ENCODE results near the gene ADRM1. TPM values are rescaled to one million over a fixed set of nuclear protein-coding genes. Genes with fewer than 3 reads are reported as not detected.

ADRM1 gene
- polyA plus RNA-seq, 2 of the 4 experiments (the other 2 are of a cell fraction) = 87.9 to 130 TPM

DNA sequence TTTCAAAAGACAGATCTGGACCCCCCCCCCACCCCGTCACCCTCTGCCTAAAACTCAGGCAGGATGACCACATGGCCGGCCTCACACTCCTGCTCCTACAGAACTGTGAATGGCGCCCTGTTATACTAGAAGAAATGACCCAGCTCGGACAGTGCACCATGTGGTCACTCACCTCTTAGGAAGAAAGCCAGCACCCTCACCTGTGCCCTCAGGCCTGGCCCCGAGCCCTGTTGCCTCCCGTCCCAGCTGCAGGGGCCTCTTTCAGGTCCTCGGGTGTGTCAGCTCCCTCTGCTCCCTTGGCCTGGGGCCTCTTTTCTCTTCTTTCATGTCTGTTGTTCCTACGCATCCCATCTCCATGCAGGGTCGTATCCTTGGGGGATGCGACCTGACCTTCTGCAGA, 40.7 kb upstream of the ADRM1 start:
- no peak for TF ChIP-seq EP300 (IDR thresholded peaks at IDR 0.05)
- no peak for TF ChIP-seq KDM1A (IDR thresholded peaks at IDR 0.05; ENCODE audit: low read depth)

DNA sequence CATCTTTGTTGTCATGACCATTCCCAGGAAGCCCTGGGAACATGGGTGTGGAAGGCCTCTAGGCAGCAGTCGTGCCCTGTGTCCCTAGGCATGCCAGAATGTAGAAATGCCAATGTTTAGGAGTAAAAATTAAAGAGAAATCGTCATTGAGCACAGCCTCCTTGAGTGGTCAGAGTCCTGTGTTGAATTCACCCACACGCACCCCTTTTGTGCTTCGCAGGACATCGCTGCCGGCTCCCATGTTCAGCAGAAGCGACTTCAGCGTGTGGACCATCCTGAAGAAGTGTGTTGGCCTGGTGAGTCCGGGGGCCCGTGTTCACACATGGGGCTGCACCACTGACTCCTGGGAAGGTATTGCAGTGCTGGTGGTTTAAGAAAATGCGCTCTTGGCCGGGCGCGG, 39.4 kb upstream of the ADRM1 start:
- ChIA-PET CTCF (no interaction called here), POLR2A (no interaction called here)
- peaks cover 15% of the 10 kb centered on the region; the same call in 2 of the 3 replicates for H3K9me3 ChIP-seq
- 0 out of 6 replicates have a peak overlapping the region, but pooled peaks of 1 of the 2 experiments have one; percentile 24 for H3K27ac ChIP-seq
- no peak overlapping the region for H3K4me2 ChIP-seq
- TF ChIP-seq ZSCAN20 (CRISPR knock-in tag; IDR thresholded peaks at IDR 0.05) (no peak), EHMT2 (IDR thresholded peaks at IDR 0.05; ENCODE audit: low read depth) (no peak), HDAC2 (IDR thresholded peaks at IDR 0.05) (no peak), CHD2 (IDR thresholded peaks at IDR 0.05; ENCODE audit: low read length, partially characterized antibody) (no peak), HOXB5 (CRISPR knock-in tag; IDR thresholded peaks at IDR 0.05) (no peak)
- TF ChIP-seq, protein P1, sequence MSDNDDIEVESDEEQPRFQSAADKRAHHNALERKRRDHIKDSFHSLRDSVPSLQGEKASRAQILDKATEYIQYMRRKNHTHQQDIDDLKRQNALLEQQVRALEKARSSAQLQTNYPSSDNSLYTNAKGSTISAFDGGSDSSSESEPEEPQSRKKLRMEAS (IDR thresholded peaks at IDR 0.05) = no peak
- no peaks in the 10 kb centered on the region for H3K4me1 ChIP-seq
- no peak for ATAC-seq
- DNase-seq (ENCODE audit: low read depth in 1 of 2, low spot score in 1 of 2) = no peak
- H3K4me3 ChIP-seq = no peak overlapping the region
- no peak for FAIRE-seq
- WGBS (ENCODE audit: missing lambda C conversion rate) = 85% methylated on average over 14 of the region's 14 CpGs

More for the DNA sequence above, 40.7 kb upstream of the ADRM1 start:
- ATAC-seq (no peak), FAIRE-seq (no peak), DNase-seq (ENCODE audit: low read depth in 1 of 2, low spot score in 1 of 2) (no peak)
- Histone ChIP-seq H3K4me1 (no peaks in the 10 kb centered on the region), H3K27ac (no peak overlapping the region), H3K9me3 (peaks cover 15% of the 10 kb centered on the region; the same call in 2 of the 3 replicates), H3K4me2 (no peak overlapping the region), H3K4me3 (no peak overlapping the region)
- ChIA-PET POLR2A (no interaction called here), CTCF (no interaction called here)
- 85% methylated on average over 9 of the region's 10 CpGs for WGBS (ENCODE audit: missing lambda C conversion rate)

DNA sequence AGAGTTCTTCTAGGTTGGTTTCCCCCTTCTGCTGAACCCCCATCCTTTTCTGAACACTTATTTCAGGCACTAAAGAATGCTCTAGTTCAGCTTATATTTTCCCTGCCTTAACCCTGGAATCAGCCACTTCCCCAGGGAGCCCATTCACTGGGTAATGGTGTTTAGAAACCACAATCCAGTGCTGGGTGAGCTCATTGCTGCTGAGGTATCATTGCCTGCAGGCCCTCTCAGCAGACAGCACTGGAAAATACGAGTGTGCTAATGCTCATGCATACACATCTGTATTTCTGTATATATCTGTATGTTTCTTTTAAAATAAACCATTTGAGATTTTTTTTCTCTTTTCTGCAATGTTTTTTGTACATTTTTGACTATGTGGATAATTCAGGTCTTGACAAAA, 37.4 kb upstream of the ADRM1 start:
- H3K4me1 ChIP-seq = no peaks in the 10 kb centered on the region
- ChIA-PET CTCF (interaction anchor here (0.9 kb wide), 1 partner anchor 117 kb away, joined by 3 read pairs; no protein-coding TSS in a partner anchor), POLR2A (no interaction called here)
- no peak overlapping the region for H3K27ac ChIP-seq
- H3K9me3 ChIP-seq = peaks cover 15% of the 10 kb centered on the region; the same call in 2 of the 3 replicates
- ATAC-seq (no peak), DNase-seq (ENCODE audit: low read depth in 1 of 2, low spot score in 1 of 2) (no peak), FAIRE-seq (no peak)
- no peak overlapping the region for H3K4me3 ChIP-seq
- H3K4me2 ChIP-seq = no peak overlapping the region
- TF ChIP-seq, protein P2, sequence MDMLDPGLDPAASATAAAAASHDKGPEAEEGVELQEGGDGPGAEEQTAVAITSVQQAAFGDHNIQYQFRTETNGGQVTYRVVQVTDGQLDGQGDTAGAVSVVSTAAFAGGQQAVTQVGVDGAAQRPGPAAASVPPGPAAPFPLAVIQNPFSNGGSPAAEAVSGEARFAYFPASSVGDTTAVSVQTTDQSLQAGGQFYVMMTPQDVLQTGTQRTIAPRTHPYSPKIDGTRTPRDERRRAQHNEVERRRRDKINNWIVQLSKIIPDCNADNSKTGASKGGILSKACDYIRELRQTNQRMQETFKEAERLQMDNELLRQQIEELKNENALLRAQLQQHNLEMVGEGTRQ (IDR thresholded peaks at IDR 0.05) = no peak
- TF ChIP-seq, protein P3, sequence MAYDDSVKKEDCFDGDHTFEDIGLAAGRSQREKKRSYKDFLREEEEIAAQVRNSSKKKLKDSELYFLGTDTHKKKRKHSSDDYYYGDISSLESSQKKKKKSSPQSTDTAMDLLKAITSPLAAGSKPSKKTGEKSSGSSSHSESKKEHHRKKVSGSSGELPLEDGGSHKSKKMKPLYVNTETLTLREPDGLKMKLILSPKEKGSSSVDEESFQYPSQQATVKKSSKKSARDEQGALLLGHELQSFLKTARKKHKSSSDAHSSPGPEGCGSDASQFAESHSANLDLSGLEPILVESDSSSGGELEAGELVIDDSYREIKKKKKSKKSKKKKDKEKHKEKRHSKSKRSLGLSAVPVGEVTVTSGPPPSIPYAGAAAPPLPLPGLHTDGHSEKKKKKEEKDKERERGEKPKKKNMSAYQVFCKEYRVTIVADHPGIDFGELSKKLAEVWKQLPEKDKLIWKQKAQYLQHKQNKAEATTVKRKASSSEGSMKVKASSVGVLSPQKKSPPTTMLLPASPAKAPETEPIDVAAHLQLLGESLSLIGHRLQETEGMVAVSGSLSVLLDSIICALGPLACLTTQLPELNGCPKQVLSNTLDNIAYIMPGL (CRISPR knock-in tag; IDR thresholded peaks at IDR 0.05; ENCODE audit: borderline replicate concordance) = no peak
- TF ChIP-seq FOSL2 (IDR thresholded peaks at IDR 0.05) (no peak), FOSL2 (CRISPR knock-in tag; IDR thresholded peaks at IDR 0.05) (no peak), MAZ (IDR thresholded peaks at IDR 0.05; ENCODE audit: borderline replicate concordance, low read depth, low read length) (no peak), ZSCAN20 (CRISPR knock-in tag; IDR thresholded peaks at IDR 0.05) (no peak), HDAC2 (IDR thresholded peaks at IDR 0.05) (no peak), CHD4 (IDR thresholded peaks at IDR 0.05; ENCODE audit: borderline replicate concordance) (no peak), EHF (CRISPR knock-in tag; IDR thresholded peaks at IDR 0.05) (no peak), SREBF2 (IDR thresholded peaks at IDR 0.05) (no peak), JUNB (IDR thresholded peaks at IDR 0.05) (no peak)
- TF ChIP-seq, protein P1 (IDR thresholded peaks at IDR 0.05) = no peak
- WGBS (ENCODE audit: missing lambda C conversion rate) = 96% methylated on average over 1 of the region's 1 CpG

DNA sequence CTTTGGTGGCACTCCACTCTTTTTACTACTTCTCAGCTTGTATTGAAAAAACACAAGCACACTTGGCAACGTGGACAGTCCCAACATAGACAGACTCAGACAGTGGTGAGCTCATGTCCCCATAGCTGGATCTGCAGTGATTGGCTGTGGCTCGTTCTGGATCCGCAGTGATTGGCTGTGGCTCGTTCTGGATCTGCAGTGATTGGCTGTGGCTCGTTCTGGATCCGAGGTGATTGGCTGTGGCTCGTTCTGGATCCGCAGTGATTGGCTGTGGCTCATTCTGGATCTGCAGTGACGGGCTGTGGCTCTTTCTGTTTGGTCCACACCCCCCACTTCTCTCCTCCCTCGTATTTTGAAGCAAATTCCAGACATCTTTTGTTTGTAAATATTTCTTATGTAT, 36.5 kb upstream of the ADRM1 start:
- peaks cover 15% of the 10 kb centered on the region; the same call in 2 of the 3 replicates for H3K9me3 ChIP-seq
- FAIRE-seq (no peak), ATAC-seq (no peak), DNase-seq (ENCODE audit: low read depth in 1 of 2, low spot score in 1 of 2) (peak in 1 of 2 experiments; percentile 22)
- H3K4me1 ChIP-seq = no peaks in the 10 kb centered on the region
- TF ChIP-seq, protein P2 (IDR thresholded peaks at IDR 0.05) = no peak
- ChIA-PET CTCF (interaction anchor here (0.7 kb wide), 1 partner anchor 268 kb away, joined by 3 read pairs; no protein-coding TSS in a partner anchor), POLR2A (no interaction called here)
- WGBS (ENCODE audit: missing lambda C conversion rate) = 86% methylated on average over 7 of the region's 10 CpGs
- H3K27ac ChIP-seq = no peak overlapping the region
- no peak overlapping the region for H3K4me3 ChIP-seq
- H3K4me2 ChIP-seq = no peak overlapping the region
